Endothelial cell of hepatic sinusoid (primary cell): ENCODE measurements around the gene MYO18A.
"Not testable (repeated sequence)": the region's sequence is repeated elsewhere in the genome, so short reads cannot be mapped to it uniquely, and the experiment has no call there.

ENCODE experiments used
- in situ Hi-C: cut with HindIII; loops from 2 replicates; pipeline ENCODE4 v1.10.0; 2017; ENCODE audit warnings: low sequenced_read_pairs

Gene MYO18A

DNA sequence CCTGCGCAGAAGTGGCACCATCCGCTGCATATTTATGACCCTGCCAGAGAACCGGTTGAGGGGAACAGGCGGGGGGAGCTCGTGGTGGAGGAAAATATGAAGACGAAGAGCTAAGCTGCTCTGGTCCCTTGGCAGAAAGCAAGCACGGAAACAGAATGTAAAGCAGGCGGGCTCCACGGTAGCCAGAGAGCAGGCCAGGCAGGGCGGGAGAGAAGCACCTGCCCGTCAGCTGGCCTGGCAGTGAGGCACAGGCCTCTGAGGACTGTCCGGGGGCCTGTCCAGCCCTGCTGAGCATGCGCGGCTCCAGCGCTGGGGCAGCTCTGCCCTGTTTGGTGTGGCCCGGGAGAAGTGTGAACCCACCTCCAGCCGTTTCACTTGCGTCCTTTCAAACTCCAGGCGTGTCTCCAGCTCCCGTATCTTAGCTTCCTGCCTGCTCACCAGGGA is 90.6 kb downstream of the MYO18A start:
- in situ Hi-C loops = no loop called here

DNA sequence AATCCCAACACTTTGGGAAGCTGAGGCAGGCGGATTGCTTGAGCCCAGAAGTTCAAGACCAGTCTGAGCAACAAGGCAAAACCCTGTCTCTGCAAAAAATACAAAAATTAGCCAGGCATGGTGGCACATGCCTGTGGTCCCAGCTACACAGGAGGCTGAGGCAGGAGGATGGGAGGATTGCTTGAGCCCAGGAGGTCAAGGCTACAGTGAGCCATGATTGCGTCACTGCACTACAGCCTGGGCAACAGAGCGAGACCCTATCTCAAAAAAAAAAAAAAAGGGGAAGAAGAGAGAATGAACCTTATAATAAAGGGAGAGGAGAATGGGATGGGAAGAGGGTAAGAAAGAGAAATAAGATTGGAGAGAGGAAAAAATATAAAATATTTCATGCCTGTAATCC is 91.4 kb downstream of the MYO18A start:
- in situ Hi-C loops = not testable (repeated sequence)

DNA sequence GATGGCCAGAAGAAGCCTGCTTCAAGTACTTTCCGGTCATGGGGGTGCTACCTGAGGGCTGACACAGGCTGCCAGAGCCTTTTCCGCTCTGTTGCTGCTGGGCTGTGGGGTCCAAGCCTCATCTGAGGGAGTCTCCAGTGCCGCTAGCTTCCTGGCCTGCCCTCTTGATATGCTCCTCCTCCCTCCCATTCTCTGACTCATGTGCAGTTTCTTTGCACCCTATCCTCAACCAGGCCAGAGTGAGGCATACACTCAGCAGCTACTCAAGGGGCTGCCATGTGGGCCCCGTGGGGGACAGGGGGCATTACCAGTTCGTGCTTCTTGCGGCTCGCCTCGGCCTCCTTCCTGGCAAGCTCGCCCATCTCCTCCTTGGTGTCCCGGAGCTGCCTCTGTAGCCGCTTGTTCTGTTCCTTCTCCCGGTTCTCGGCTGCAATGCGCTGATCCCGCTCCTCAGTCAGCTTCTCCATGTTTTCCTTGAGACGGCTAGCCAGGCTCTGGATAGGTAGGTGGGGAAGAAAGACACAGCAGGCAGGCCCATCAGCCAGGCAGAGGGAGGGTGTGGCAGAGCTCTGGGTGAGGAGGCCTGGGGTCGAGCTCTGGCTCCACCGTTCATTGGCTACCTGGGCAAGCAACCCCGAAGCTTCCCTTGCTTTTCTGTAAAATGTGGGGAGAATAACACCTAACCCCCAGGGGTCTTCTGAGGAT is 93.4 kb downstream of the MYO18A start:
- in situ Hi-C loops = no loop called here

DNA sequence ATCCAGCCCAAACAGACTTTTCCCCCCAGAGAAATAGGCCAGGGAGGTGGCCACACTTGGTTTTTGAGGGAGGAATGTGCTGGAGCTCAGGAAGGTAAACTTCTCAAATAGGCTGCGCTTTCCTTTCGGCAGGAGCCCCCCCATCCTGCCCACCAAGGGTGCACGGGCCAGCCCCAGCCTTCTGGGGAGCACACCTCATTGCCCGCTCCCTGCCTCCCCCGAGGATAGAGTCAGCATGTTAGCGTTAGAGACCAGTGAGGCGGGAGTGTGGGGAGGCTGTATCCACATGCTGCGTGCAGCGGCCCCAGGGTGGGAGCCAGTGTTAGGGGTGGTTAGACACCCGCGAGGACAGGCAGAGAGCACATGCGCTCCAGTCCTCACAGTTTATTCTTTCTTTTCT is 95.0 kb downstream of the MYO18A start:
- in situ Hi-C loops = no loop called here

DNA sequence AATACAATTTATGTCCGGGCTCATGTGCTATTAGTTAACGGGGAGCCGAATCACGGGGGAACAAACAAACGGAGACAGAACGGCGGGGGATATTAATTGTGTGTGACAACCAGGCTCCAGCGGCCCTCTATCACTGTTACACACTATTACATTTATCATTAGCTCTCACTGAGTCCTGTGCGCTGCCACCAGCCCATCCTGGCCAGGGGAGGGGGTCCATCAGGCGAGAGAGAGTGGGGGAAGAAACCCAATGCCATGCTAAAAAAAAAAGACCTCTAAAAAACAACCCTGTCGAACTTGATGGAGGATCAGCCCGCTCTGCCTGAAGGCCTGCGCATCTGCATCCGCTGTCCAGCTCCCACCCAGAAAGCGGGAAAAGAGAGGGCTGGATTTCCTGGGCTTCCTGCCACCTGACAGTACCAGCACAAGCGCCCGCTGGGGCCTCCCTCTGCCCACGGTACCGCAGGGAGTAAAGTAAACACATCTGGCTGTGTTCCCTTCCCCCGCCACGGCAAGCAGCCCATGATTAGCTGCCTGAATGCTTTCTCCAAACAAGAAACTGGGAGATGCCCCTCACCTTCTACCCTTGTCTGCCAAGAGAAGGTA is 95.6 kb downstream of the MYO18A start:
- in situ Hi-C loops = loop anchor here (5.0 kb wide), 1 partner anchor 42 kb away; the partner anchor contains the start of gene PIPOX

DNA sequence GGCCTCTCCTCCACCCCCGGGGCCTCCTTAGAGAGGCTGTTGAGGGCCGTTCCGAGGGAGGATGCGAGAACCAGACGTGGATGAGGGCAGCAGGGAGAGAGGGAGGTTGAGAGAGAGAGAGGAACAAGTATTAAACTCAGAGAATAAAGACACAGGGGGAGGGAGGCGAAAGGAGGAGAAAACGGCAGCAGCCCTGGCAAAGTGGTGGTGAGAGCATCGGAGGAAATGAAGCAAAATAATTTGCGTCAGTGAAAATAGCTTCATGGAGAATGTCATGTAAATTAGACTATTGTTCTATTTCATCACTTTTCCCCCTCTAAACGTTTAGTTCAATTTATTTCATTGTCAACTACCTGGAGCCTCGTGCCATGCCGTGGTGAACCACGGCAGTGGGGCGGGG is 99.2 kb downstream of the MYO18A start:
- in situ Hi-C loops = loop anchor here (5.0 kb wide), 1 partner anchor 39 kb away; the partner anchor contains the start of gene PIPOX

DNA sequence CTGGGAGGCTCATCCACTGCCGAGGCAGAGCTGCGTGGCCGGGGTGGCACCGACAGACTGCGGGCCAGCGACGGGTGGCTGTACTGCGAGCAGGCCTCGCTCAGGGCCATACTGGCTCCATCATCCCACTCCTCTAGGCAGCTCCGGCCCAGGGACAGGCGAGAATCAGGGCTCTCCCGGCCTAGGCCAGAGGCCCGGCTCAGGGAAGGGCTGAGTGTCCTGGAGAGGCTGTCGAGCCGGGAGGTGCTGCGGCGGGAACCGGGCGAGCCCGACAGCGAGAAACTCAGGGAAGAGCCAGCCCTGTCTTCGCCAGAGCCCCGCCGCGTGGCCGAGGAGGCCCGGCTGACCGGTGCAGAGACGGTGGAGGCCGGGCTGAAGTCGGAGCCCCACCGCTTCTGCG is 99.9 kb downstream of the MYO18A start:
- in situ Hi-C loops = loop anchor here (5.0 kb wide), 1 partner anchor 38 kb away; the partner anchor contains the start of gene PIPOX

DNA sequence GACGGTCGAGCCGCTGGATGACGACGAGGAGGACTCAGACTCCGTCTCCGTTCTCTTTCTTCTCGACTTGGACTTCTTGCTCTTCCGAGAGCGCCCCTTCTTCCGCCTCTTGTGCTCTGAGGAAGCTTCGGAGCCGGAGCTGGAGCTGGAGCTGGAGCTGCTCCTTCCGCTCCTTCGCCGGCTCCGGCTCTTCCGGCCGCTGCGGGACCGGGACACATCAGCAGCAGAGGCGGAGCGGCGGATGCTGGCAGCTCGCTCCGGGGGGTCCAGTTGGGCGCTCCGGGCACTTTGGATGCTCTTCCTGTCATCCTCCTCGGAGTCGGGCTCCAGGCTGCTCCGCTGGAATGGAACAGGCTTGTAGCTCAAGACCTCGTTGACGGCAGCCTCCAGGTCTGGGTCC is 100.3 kb downstream of the MYO18A start:
- in situ Hi-C loops = loop anchor here (5.0 kb wide), 2 partner anchors 38 to 78 kb away; partner anchors contain the start of gene PIPOX

DNA sequence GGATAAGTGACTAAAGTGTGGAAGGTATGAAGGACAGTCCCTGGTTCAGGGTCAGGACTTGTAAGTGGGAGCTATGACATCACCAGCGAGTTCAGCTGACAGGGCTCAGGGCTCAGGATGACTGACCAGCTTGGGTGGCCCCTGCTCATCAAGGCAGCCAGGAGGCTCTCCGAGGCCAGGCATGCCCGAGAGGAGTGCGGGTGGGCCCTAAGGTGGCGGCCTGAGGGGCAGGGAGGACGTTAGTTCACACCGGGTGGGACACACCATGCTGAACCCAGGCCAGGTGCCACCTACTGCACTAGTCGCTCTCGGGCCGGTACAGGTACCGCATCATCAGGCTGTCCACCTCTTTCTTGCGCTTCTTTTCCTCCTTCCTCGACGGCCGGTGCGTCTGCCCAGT is 100.8 kb downstream of the MYO18A start:
- in situ Hi-C loops = loop anchor here (5.0 kb wide), 1 partner anchor 77 kb away; no protein-coding TSS in a partner anchor

DNA sequence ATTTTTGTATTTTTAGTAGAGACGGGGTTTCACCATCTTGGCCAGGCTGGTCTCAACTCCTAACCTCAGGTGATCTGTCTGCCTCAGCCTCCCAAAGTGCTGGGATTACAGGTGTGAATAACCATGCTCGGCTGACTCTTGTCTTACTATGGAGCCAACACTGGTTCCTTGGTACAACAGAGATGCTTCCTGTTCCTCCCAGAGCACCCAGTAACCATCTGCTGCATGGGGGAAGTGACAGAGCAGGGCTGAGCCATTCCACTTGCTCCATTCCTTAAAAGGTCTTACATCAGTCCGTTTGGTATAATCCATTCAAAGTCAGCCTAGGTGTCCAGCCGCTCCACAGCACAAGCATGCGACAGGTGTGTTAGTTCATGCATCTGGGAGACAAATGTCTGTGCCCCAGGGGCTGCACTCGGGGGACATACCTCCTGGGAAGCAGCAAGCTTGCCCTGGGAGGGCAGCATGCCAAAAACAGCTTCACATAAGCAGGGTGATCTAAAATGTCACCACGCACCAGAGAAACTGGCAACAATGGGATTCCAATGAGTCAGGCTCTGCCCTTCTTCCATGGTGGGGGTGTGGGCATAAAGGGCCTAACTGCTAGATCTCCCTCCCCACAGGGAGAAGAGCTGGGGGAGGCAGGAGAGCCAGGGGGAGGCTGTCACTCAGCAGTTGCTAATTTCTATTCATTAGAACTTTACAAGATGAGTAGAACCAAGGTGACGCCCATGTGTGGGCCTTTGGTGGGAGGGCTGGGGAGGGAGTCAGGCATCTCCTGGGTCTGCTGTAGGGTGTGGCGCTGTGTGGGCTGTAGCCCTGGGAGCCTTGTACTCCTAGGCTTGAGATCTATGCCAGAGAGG is 101.8 kb downstream of the MYO18A start:
- in situ Hi-C loops = loop anchor here (5.0 kb wide), 1 partner anchor 76 kb away; no protein-coding TSS in a partner anchor

DNA sequence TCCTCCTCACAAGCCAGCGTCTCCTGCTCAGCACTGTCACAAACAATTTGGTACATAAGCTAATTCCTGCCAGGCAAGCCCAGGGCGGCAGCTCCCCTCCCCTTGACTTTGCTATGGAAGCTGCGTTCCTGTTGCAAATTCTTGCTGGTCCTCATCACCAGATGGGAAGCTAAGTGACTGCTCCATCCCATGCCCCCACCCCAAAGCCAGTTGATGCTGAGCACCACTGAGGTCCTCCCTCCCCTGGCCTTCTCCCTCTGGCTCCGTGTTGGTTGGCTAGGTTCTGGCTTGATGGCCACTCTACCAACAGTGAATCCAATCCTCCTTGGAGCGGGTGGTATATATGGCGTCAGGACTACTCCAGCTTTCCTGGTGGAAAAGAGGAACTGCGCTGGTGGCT is 102.9 kb downstream of the MYO18A start:
- in situ Hi-C loops = loop anchor here (5.0 kb wide), 1 partner anchor 75 kb away; no protein-coding TSS in a partner anchor

DNA sequence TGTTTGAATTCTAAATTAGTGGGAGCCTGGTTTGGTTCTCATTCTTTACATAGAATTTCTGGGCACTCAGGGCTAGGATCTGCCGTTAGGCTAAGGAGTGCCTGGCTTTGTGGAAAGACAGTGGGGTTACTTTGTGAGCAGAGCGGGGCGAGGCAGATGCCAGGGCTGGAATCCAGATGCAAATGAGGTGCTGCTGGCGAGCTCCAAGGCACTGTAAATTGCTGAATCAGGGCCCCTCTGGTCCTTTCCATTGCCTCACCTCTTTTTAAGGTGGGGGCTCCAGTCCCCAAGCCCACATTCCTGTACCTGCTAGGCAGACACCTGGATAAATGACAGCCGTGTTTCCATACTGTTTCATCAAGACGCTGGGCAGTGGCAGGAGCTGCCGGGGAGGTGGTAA is 103.5 kb downstream of the MYO18A start:
- in situ Hi-C loops = loop anchor here (5.0 kb wide), 1 partner anchor 74 kb away; no protein-coding TSS in a partner anchor

DNA sequence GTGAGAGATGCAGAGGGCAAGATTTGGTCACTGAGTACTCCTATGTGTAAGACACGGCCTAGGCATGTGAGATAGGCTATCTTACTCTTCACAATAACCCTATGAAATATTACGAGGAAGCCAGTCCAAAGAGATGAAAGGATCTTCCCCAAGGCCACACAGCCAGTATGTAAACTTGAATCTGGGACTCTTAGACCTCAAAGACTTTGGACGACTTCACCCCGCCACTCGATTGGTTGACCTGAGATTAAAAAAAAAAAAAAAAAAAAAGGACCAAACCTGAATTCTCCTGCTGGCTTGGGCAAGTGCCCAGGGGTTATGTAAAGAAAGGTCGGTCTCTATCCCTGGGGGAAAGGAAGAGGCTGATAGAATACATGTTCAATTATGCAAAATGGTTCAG is 104.1 kb downstream of the MYO18A start:
- in situ Hi-C loops = loop anchor here (5.0 kb wide), 1 partner anchor 74 kb away; no protein-coding TSS in a partner anchor

DNA sequence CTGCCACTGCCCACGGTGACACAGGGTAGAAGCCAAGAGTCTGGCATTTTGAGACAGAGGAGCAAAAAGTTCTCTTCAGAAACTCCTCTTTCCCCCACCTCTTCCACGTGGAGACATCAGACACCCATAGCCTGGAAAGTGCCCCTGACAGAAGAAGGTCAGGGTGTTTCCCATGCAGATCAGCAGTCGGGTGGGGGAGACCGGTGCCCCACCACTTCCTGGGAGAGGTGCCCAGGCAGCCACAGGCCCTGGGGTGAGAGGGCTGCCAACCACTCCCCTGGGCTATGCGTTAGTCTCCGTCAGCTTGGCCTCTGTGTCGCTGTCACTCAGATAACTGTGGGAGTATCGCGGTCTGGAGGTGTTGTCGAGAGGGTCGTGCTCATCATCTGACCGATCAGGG is 105.7 kb downstream of the MYO18A start:
- in situ Hi-C loops = loop anchor here (5.0 kb wide), 1 partner anchor 52 kb away; no protein-coding TSS in a partner anchor

DNA sequence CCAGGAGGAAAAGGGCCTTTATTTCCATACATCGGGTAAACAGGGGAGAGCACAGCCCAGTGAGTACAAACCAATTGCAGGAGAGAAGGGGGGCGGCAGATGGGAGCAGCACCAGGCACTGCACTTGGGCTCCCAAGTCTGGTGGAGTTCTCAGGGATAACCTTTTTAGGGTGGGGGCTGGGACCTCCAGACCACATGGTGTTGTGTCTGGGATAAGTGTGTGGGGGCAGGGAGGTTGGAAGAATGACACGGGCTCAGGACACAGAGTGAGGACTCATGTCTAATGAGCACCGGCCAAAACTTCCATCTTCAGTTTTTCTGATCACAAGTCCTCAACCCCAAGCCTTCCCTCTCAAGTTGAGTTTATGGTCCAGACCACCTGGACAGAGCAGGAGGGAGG is 106.7 kb downstream of the MYO18A start:
- in situ Hi-C loops = loop anchor here (5.0 kb wide), 1 partner anchor 51 kb away; no protein-coding TSS in a partner anchor

DNA sequence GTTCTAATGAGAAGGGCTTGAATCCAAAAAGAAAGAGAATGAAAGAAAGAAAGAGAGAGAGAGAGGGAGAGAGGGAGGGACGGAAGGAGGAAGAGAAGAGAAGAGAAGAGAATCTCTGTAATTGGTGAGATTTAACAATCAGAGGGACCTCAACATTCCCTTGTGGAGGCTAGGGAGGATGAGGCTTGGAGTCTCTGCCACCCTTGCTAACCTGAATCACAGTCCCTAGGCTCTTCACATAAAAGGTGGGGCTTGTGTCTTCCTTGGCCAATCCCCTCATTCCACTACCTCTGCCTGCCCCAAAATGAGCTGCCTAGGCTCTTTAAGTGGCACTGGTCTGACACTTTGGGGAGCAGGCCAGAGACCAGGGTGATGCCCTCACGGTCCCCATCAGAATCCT is 107.2 kb downstream of the MYO18A start:
- in situ Hi-C loops = loop anchor here (5.0 kb wide), 1 partner anchor 51 kb away; no protein-coding TSS in a partner anchor

DNA sequence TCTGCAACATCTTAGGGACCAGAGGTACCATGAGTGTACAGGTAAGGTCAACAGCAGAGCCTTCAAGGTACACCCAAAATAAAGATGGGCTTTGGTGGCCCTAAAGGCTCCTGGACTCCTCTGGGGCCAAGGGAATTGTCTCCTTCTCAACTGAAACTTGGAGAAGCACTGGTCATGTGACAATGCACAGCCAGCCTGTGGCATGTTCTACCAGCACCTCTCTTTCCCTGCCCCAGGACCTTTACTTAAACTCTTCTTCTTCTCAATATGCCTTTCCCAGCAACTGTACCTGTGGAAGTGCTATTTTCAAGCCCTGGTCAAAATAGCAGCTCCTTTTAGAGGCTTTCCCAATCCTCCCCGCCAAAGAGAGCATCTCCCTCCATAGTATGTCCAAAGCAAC is 108.9 kb downstream of the MYO18A start:
- in situ Hi-C loops = loop anchor here (5.0 kb wide), 1 partner anchor 49 kb away; no protein-coding TSS in a partner anchor

DNA sequence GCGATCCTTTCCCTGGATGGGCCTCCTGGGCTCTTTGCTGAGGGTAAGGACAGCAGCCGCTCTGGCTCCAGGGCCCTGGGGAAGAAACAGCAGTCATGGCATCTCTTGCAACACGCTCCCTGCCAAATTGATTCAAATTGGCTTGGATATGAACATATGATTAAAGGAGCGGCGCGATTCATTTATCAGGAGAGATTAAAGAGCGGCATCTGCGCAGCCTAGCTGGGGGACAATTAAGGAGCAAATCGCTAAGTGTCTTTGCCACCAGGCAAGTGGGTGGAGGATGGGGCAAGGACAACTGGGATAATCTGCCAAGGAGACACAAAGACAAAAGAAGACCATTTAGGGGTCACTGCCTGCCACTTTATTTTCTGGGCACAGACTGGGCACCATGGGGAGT is 109.4 kb downstream of the MYO18A start:
- in situ Hi-C loops = loop anchor here (5.0 kb wide), 1 partner anchor 48 kb away; no protein-coding TSS in a partner anchor

DNA sequence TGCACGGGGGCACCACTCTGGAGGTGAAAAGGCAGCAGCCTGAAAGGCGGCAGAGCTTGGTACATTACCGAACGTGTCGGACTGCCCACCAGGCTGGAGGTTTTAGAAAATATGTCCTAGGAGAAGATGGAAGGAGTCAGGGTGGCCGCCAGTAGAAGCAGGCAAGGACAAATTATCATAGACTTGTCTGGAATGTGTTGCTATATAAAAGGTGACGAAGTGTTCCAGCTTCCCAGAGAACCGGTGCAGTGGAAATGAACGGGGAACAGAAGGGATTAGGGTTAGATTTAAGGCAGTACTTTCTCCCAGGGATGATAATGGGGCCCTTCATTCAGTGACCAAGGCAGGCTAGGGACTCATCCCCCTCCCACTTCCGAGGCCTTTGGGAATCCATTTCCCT is 109.9 kb downstream of the MYO18A start:
- in situ Hi-C loops = loop anchor here (5.0 kb wide), 1 partner anchor 48 kb away; no protein-coding TSS in a partner anchor

DNA sequence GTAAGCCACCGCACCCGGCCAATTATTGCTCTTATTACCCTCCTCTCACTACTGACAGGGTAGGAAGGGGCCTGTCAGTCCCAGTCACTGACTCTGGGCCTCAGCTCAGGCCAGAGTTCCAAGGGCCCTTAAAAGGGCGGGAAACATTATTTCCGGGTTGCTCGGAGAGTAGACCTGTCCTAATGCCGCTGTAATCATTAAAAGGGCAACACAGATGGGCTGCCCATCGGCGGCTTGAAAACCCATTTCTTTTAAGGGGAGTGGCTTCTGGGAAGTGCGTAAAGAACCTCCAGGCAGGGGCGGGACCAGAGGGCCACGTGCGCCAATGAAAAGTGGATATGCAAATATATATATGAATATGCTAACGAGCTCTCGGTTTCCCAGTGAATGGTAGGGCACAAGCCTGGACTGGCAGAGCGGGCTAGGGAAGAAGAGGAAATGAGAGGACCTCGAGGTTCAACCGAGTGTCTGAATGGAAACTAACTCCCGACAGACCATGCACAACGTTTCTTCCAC is 110.6 kb downstream of the MYO18A start:
- in situ Hi-C loops = loop anchor here (5.0 kb wide), 1 partner anchor 47 kb away; no protein-coding TSS in a partner anchor
